A549 (cell line): ENCODE results near the gene ABHD1. TPM values are rescaled to one million over a fixed set of nuclear protein-coding genes. Genes with fewer than 3 reads are reported as not detected.
A peak's percentile ranks its signal among the peaks of the same experiment; 100 is the strongest.

ENCODE experiments used
- ATAC-seq, 2 experiments: fragments of 200-7000 bp in 1 of 2; fragments of >200 bp in 1 of 2; cut with Nextera tagmentation in 1 of 2; cut with Tn5 transposase in 1 of 2; 3 replicates each; pipeline versions ENCODE4 v1.8.0 to v1.9.1; 2018 to 2020; ENCODE audit warnings: mild to moderate bottlenecking in 1 of 2, moderate library complexity in 1 of 2
- CTCF ChIA-PET: fragments of 300-600 bp; sonication (Branson Sonifier 250); formaldehyde crosslinking; extraction: SDS; loops from one replicate; lab custom pipeline; 2021; ENCODE audit warnings: antibody characterized with exemption, inconsistent platforms; lab: Yijun Ruan, JAX
- POLR2A ChIA-PET: fragments of 350-600 bp; formaldehyde crosslinking; extraction: SDS; loops from one replicate; lab custom pipeline; 2021; ENCODE audit warnings: antibody characterized with exemption, inconsistent platforms; lab: Yijun Ruan, JAX
- DNase-seq, 2 experiments: peaks; one replicate each; pipeline versions ENCODE4 v3.0.0 to v3.0.0-alpha.2; 2011 to 2016; ENCODE audit warnings: low read depth in 1 of 2, low spot score in 1 of 2
- FAIRE-seq: peaks from 2 replicates; lab custom pipeline; 2011; peaks lifted over from hg19 to GRCh38; lab: Jason Lieb, UNC
- H3K27ac ChIP-seq, 2 experiments: fragments of >200 bp; sonication (Bioruptor Twin); formaldehyde crosslinking; 3 replicates each; pipeline ENCODE4 v1.5.1; 2016 to 2017
- H3K4me1 ChIP-seq: fragments of >200 bp; sonication (Bioruptor Twin); formaldehyde crosslinking; 3 replicates; pipeline ENCODE4 v1.6.1; 2016
- H3K4me2 ChIP-seq: fragments of >200 bp; sonication (Bioruptor Twin); formaldehyde crosslinking; 3 replicates; pipeline ENCODE4 v1.6.1; 2016
- H3K4me3 ChIP-seq: fragments of >200 bp; sonication (Bioruptor Twin); formaldehyde crosslinking; 3 replicates; pipeline ENCODE4 v1.5.1; 2016
- H3K9me3 ChIP-seq: fragments of >200 bp; sonication (Bioruptor Twin); formaldehyde crosslinking; 3 replicates; pipeline ENCODE4 v1.6.1; 2016
- CBX2 ChIP-seq: fragments of 200-600 bp; sonication (generic); IDR thresholded peaks from 2 replicates; pipeline ENCODE4 v1.6.1; 2016; ENCODE audit warnings: low read depth, mild to moderate bottlenecking, borderline replicate concordance
- CEBPB ChIP-seq, 2 experiments: fragments of >200 bp in 1 of 2; sonication (Bioruptor Twin) in 1 of 2; formaldehyde crosslinking in 1 of 2; IDR thresholded peaks; 2 replicates each; pipeline ENCODE4 v1.6.1; 2012 to 2016
- CHD4 ChIP-seq: fragments of 200-600 bp; sonication (generic); IDR thresholded peaks from 2 replicates; pipeline ENCODE4 v1.6.1; 2016; ENCODE audit warnings: antibody characterized with exemption, mild to moderate bottlenecking, borderline replicate concordance
- ESRRA ChIP-seq: fragments of 150-350 bp; IDR thresholded peaks from 2 replicates; pipeline ENCODE4 v1.6.1; 2014; ENCODE audit warnings: mild to moderate bottlenecking, low read length, borderline replicate concordance
- FOSL2 ChIP-seq, 2 experiments: fragments of 450-650 bp in 1 of 2; fragments of >200 bp in 1 of 2; sonication (Bioruptor Twin) in 1 of 2; formaldehyde crosslinking; IDR thresholded peaks; 2 replicates each; pipeline versions ENCODE4 v1.5.0 to v1.6.1; 2016 to 2020; ENCODE audit warnings: mild to moderate bottlenecking in 1 of 2, moderate library complexity in 1 of 2
- FOXS1 ChIP-seq: fragments of 250-450 bp; sonication (Bioruptor Pico); IDR thresholded peaks from 2 replicates; pipeline ENCODE4 v1.5.0; 2020; ENCODE audit warnings: mild to moderate bottlenecking, moderate library complexity
- HDAC2 ChIP-seq: fragments of 200-600 bp; sonication (generic); IDR thresholded peaks from 2 replicates; pipeline ENCODE4 v1.6.1; 2016
- HOXB13 ChIP-seq: fragments of 250-450 bp; sonication (Bioruptor Pico); IDR thresholded peaks from 2 replicates; pipeline ENCODE4 v1.5.0; 2020; ENCODE audit warnings: low read depth, mild to moderate bottlenecking, moderate library complexity
- KDM1A ChIP-seq: fragments of 200-600 bp; sonication (generic); IDR thresholded peaks from 2 replicates; pipeline ENCODE4 v1.6.1; 2016; ENCODE audit warnings: low read depth, mild to moderate bottlenecking
- KDM5A ChIP-seq: fragments of 200-600 bp; sonication (generic); IDR thresholded peaks from 2 replicates; pipeline ENCODE4 v1.6.1; 2016; ENCODE audit warnings: antibody characterized with exemption, mild to moderate bottlenecking
- NFE2L2 ChIP-seq: fragments of 150-350 bp; conservative IDR thresholded peaks from 2 replicates; pipeline ENCODE4 v1.6.1; 2014; ENCODE audit warnings: low read length
- POLR2AphosphoS2 ChIP-seq: conservative IDR thresholded peaks from 2 replicates; pipeline ENCODE4 v1.6.1; 2012; ENCODE audit warnings: low read length, improper control_type of control experiment, inconsistent platforms
- RCOR1 ChIP-seq: fragments of 150-350 bp; IDR thresholded peaks from 2 replicates; pipeline ENCODE4 v1.6.1; 2014; ENCODE audit warnings: antibody characterized with exemption, low read length, low read depth
- RFX5 ChIP-seq: fragments of 450-650 bp; IDR thresholded peaks from 2 replicates; pipeline ENCODE4 v1.7.1; 2014; ENCODE audit warnings: antibody characterized with exemption, mild to moderate bottlenecking, moderate library complexity
- WGBS: methylation state at CpG from one replicate; pipeline ENCODE4 v1.1.6; 2017; ENCODE audit errors: missing lambda C conversion rate; 5-methylcytosine and 5-hydroxymethylcytosine counted together
- polyA plus RNA-seq, 4 experiments: library from polyadenylated mRNA; depleted of rRNA in 3 of 4; stranded (reverse); fragments of >200 nt; fragmentation: RNase III in 1 of 4; extraction: RNeasy Plus Mini Kit Qiagen cat#74134 plus additional on column Dnase treatment in 1 of 4; gene quantifications; 2 replicates in 3 of 4; 3 replicates in 1 of 4; pipeline ENCODE4 v1.2.3, GENCODE V29; 2011 to 2017
- TF ChIP-seq, protein P1 (sequence below): fragments of 150-350 bp; IDR thresholded peaks from 2 replicates; pipeline ENCODE4 v1.6.1; 2014; ENCODE audit warnings: low read depth, mild to moderate bottlenecking, low read length
- TF ChIP-seq, protein P2 (sequence below): IDR thresholded peaks from 2 replicates; pipeline ENCODE4 v1.6.1; 2012
- TF ChIP-seq, protein P3 (sequence below): fragments of >200 bp; sonication (Bioruptor Twin); formaldehyde crosslinking; IDR thresholded peaks from 3 replicates; pipeline ENCODE4 v1.5.1; 2016
- TF ChIP-seq, protein P4 (sequence below): fragments of 200-600 bp; sonication (generic); IDR thresholded peaks from 2 replicates; pipeline ENCODE4 v1.6.1; 2016; ENCODE audit warnings: antibody characterized with exemption, mild to moderate bottlenecking, moderate library complexity
- TF ChIP-seq, protein P5 (sequence below): fragments of 250-450 bp; sonication (Bioruptor Pico); IDR thresholded peaks from 2 replicates; pipeline ENCODE4 v1.5.0; 2020; ENCODE audit warnings: low read depth, mild to moderate bottlenecking, moderate library complexity

ABHD1 gene
- polyA plus RNA-seq, 2 of the 4 experiments (the other 2 are of a cell fraction), result 0.96 to 1.9 TPM

DNA sequence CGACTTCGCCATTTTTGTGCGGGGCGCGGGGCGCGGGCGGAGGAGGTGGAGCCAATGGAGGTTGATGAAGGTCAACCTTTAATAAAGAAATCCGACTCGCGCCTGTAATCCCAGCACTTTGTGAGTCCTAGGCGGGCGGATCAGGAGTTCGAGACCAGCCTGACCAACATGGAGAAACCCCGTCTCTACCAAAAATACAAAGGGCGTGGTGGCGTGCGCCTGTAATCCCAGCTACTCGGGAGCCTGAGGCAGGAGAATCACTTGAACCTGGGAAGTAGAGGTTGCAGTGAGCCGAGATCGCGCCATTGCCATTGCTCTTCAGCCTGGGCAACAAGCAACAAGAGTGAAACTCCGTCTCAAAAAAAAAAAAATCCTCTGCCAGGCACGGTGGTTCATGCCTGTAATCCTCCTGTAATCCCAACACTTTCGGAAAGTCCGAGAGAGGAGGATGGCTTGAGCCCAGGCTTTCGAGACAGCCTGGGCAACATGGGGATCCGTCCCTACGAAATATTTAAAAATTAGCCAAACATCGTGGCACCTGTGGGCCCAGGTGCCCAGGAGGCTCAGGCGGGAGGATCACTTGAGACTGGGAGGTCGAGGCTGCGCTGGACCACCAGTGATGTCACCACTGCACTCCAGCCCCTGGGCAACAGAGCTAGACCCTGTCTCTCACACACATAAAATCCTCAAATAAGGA lies 11.3 kb downstream of the ABHD1 start (continued):
- TF ChIP-seq, protein P1, sequence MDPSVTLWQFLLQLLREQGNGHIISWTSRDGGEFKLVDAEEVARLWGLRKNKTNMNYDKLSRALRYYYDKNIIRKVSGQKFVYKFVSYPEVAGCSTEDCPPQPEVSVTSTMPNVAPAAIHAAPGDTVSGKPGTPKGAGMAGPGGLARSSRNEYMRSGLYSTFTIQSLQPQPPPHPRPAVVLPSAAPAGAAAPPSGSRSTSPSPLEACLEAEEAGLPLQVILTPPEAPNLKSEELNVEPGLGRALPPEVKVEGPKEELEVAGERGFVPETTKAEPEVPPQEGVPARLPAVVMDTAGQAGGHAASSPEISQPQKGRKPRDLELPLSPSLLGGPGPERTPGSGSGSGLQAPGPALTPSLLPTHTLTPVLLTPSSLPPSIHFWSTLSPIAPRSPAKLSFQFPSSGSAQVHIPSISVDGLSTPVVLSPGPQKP, result no peak
- TF ChIP-seq CHD4 (0 out of 2 replicates have a peak, but pooled peaks have one; percentile 63), RFX5 (no peak)

DNA sequence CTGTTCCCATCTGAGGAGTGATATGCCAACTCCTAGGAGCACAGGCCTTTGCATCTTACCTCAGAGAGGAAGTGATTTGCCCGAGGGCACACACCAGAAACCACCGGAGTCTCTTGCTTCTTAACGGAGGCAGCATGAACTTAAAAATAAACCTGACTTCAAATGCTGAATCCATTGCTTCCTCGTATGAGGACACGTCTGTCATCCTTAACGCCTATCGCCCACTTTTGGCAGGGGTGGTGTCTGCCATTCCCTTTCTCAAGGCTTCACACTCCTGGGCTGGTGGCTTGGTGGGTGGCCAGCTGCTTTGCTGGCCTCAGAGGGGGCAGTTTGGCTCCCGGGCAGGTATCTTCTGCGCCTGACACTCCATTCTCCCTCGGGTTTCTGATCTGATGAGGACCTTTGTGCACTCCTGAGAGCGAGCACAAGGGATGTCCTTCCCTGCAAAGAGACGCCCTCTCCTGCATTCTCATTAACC lies 11.9 kb downstream of the ABHD1 start:
- CTCF ChIA-PET, result interaction anchor here (0.6 to 2.3 kb wide), 4 partner anchors 17 to 62 kb away, joined by 3 to 7 read pairs (median 6); no protein-coding TSS in a partner anchor
- DNase-seq, result no peak
- no peaks in the 10 kb centered on the region for H3K9me3 ChIP-seq
- TF ChIP-seq, protein P2, sequence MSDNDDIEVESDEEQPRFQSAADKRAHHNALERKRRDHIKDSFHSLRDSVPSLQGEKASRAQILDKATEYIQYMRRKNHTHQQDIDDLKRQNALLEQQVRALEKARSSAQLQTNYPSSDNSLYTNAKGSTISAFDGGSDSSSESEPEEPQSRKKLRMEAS, result no peak
- TF ChIP-seq RCOR1 (no peak), POLR2AphosphoS2 (no peak), ESRRA (no peak), HDAC2 (no peak), CEBPB (IDR thresholded peaks at IDR 0.05) (no peak), KDM1A (no peak), FOXS1 (no peak), KDM5A (no peak), FOSL2 (IDR thresholded peaks at IDR 0.05) (no peak), FOSL2 (CRISPR knock-in tag; IDR thresholded peaks at IDR 0.05) (no peak), CBX2 (no peak), CHD4 (no peak), NFE2L2 (no peak), HOXB13 (CRISPR knock-in tag) (no peak)
- TF ChIP-seq, protein P3, sequence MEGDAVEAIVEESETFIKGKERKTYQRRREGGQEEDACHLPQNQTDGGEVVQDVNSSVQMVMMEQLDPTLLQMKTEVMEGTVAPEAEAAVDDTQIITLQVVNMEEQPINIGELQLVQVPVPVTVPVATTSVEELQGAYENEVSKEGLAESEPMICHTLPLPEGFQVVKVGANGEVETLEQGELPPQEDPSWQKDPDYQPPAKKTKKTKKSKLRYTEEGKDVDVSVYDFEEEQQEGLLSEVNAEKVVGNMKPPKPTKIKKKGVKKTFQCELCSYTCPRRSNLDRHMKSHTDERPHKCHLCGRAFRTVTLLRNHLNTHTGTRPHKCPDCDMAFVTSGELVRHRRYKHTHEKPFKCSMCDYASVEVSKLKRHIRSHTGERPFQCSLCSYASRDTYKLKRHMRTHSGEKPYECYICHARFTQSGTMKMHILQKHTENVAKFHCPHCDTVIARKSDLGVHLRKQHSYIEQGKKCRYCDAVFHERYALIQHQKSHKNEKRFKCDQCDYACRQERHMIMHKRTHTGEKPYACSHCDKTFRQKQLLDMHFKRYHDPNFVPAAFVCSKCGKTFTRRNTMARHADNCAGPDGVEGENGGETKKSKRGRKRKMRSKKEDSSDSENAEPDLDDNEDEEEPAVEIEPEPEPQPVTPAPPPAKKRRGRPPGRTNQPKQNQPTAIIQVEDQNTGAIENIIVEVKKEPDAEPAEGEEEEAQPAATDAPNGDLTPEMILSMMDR, result no peak
- TF ChIP-seq, protein P4, sequence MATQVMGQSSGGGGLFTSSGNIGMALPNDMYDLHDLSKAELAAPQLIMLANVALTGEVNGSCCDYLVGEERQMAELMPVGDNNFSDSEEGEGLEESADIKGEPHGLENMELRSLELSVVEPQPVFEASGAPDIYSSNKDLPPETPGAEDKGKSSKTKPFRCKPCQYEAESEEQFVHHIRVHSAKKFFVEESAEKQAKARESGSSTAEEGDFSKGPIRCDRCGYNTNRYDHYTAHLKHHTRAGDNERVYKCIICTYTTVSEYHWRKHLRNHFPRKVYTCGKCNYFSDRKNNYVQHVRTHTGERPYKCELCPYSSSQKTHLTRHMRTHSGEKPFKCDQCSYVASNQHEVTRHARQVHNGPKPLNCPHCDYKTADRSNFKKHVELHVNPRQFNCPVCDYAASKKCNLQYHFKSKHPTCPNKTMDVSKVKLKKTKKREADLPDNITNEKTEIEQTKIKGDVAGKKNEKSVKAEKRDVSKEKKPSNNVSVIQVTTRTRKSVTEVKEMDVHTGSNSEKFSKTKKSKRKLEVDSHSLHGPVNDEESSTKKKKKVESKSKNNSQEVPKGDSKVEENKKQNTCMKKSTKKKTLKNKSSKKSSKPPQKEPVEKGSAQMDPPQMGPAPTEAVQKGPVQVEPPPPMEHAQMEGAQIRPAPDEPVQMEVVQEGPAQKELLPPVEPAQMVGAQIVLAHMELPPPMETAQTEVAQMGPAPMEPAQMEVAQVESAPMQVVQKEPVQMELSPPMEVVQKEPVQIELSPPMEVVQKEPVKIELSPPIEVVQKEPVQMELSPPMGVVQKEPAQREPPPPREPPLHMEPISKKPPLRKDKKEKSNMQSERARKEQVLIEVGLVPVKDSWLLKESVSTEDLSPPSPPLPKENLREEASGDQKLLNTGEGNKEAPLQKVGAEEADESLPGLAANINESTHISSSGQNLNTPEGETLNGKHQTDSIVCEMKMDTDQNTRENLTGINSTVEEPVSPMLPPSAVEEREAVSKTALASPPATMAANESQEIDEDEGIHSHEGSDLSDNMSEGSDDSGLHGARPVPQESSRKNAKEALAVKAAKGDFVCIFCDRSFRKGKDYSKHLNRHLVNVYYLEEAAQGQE, result no peak
- TF ChIP-seq, protein P5, sequence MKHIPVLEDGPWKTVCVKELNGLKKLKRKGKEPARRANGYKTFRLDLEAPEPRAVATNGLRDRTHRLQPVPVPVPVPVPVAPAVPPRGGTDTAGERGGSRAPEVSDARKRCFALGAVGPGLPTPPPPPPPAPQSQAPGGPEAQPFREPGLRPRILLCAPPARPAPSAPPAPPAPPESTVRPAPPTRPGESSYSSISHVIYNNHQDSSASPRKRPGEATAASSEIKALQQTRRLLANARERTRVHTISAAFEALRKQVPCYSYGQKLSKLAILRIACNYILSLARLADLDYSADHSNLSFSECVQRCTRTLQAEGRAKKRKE (CRISPR knock-in tag), result no peak
- TF ChIP-seq, all 56 proteins: peak for 0
- POLR2A ChIA-PET, result interaction anchor here (2.6 kb wide), 1 partner anchor 12 kb away, joined by 17 read pairs; the partner anchor contains the start of gene ABHD1
- Histone ChIP-seq H3K27ac (peak overlapping the region in 1 of 2 experiments; percentile 91; a peak in 3 of 6 replicates), H3K4me1 (peaks cover 11% of the 10 kb centered on the region), H3K4me3 (no peak overlapping the region), H3K4me2 (no peak overlapping the region)
- 88% methylated on average over 12 of the region's 12 CpGs for WGBS
- FAIRE-seq (no peak), ATAC-seq (no peak)
